OCI-LY1 (cell line): ENCODE data around the gene PSMD5.

Experiments
- H2AFZ ChIP-seq: fragments of 200-600 bp; sonication (generic), shearing (Covaris generic); 2 replicates; pipeline ENCODE4 v1.6.0; 2014; ENCODE audit warnings: antibody characterized with exemption, mild to moderate bottlenecking, low read length
- H3F3A ChIP-seq: fragments of 200-600 bp; sonication (generic), shearing (Covaris generic); 2 replicates; pipeline ENCODE4 v1.6.0; 2014; ENCODE audit warnings: mild to moderate bottlenecking, antibody characterized with exemption, low read length, moderate library complexity; ENCODE audit not compliant: insufficient read depth
- H3K27ac ChIP-seq: fragments of 200-600 bp; sonication (generic); 2 replicates; pipeline ENCODE4 v1.5.1; 2014; ENCODE audit warnings: low read length, mixed run types, mild to moderate bottlenecking, low read depth; ENCODE audit not compliant: poor library complexity, severe bottlenecking
- H3K27me3 ChIP-seq: fragments of 200-600 bp; sonication (generic); 2 replicates; pipeline ENCODE4 v1.6.0; 2014; ENCODE audit warnings: antibody characterized with exemption, mild to moderate bottlenecking, low read length, moderate library complexity; ENCODE audit not compliant: insufficient read depth
- H3K36me3 ChIP-seq: fragments of 200-600 bp; sonication (generic); 2 replicates; pipeline ENCODE4 v1.6.1; 2014; ENCODE audit warnings: mild to moderate bottlenecking, antibody characterized with exemption, low read length, moderate library complexity, mixed read lengths; ENCODE audit not compliant: insufficient read depth
- H3K4me1 ChIP-seq: fragments of 200-600 bp; sonication (generic); 2 replicates; pipeline ENCODE4 v1.5.1; 2014; ENCODE audit warnings: mild to moderate bottlenecking, low read length, moderate library complexity; ENCODE audit not compliant: insufficient read depth, severe bottlenecking
- H3K4me2 ChIP-seq: fragments of 200-600 bp; sonication (generic), shearing (Covaris generic); 2 replicates; pipeline ENCODE4 v1.6.1; 2014; ENCODE audit warnings: low read length
- H3K4me3 ChIP-seq: fragments of 200-600 bp; sonication (generic); 2 replicates; pipeline ENCODE4 v1.5.1; 2014; ENCODE audit warnings: low read length, low read depth, mild to moderate bottlenecking, mixed read lengths; ENCODE audit not compliant: poor library complexity, severe bottlenecking
- H3K79me2 ChIP-seq: fragments of 200-600 bp; shearing (Covaris generic); 2 replicates; pipeline ENCODE4 v1.6.1; 2016; ENCODE audit warnings: mixed run types, low read length, mixed read lengths; ENCODE audit not compliant: insufficient read depth
- H3K9ac ChIP-seq: fragments of 200-600 bp; sonication (generic), shearing (Covaris generic); 2 replicates; pipeline ENCODE4 v1.6.1; 2014; ENCODE audit warnings: mild to moderate bottlenecking, low read length, mixed read lengths
- H3K9me2 ChIP-seq: fragments of 200-600 bp; sonication (generic), shearing (Covaris generic); 2 replicates; pipeline ENCODE4 v1.6.1; 2014; ENCODE audit warnings: low read depth, mild to moderate bottlenecking, low read length, mixed read lengths
- H3K9me3 ChIP-seq: fragments of 200-600 bp; shearing (Covaris generic); 2 replicates; pipeline ENCODE4 v1.6.1; 2014; ENCODE audit warnings: low read length, mixed read lengths
- H4K20me1 ChIP-seq: fragments of 200-600 bp; sonication (generic), shearing (Covaris generic); 2 replicates; pipeline ENCODE4 v1.6.0; 2016; ENCODE audit warnings: mild to moderate bottlenecking, low read length; ENCODE audit not compliant: insufficient read depth
- EZH2 ChIP-seq: fragments of 200-600 bp; sonication (generic), shearing (Covaris generic); IDR thresholded peaks from 2 replicates; pipeline ENCODE4 v1.8.0; 2017; ENCODE audit warnings: borderline replicate concordance, mixed run types, mild to moderate bottlenecking, antibody characterized with exemption, low read length, moderate library complexity, mixed read lengths
- TF ChIP-seq, protein P1 (sequence below): fragments of 200-600 bp; sonication (generic), shearing (Covaris generic); IDR thresholded peaks from 2 replicates; pipeline ENCODE4 v1.5.1; 2017; ENCODE audit warnings: mild to moderate bottlenecking, antibody characterized with exemption, low read length, moderate library complexity, mixed read lengths

The PSMD5 gene

DNA sequence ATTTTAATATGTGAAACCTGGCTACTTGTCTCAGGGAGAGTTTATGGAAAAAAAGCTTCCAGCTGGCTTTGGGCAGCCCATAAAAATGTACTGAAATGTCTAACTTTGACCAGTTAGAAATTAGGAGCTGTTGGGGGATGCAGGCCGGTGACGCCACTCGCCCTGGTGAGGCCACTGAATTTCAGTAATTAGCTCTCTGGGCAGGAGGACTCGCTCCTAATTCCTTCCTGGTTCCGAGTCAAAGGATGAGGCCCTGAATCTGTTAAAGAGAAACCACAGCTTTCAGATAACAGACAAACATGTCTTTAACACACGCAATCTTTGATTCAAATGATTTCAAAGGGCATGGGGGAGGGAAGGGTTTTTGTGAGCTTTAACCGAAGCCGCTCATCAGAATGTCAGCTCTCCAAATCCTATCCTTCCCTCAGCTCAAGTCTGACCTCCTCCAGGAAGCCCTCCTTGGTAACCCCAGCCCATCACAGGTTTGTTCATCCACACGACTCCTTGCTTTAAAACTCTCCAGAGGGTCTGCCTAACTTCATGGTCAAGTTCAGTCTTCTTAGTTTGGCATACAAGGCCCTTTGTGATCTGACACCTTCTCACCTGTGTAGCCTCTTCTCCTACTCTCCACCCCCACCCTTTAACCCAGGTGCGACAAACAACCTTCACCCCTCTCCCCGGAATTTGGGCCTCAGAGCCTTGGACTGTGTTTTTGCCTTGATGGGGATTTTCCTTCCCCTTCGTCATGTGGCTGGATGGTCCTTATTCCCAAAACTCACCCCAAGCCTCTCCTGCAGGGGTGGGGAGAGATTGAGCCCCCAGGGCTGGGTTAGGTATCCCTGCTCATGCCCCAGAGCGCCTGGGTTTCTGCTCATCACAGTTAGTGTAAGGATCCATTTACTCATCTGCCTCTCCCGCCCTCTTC lies 47.9 kb upstream of the PSMD5 start:
- Histone ChIP-seq H3K9me3 (no peaks in the 10 kb centered on the region), H3K27ac (peak overlapping the region; percentile 95), H3F3A (no peaks in the 10 kb centered on the region), H3K9me2 (no peaks in the 10 kb centered on the region), H3K79me2 (no peaks in the 10 kb centered on the region), H3K36me3 (no peaks in the 10 kb centered on the region), H3K9ac (peak overlapping the region; percentile 41), H3K4me1 (peaks cover 65% of the 10 kb centered on the region), H3K4me2 (peak overlapping the region; percentile 34), H2AFZ (no peak overlapping the region), H4K20me1 (no peaks in the 10 kb centered on the region), H3K4me3 (no peak overlapping the region), H3K27me3 (no peaks in the 10 kb centered on the region)
- no peak for TF ChIP-seq EZH2
- TF ChIP-seq, protein P1, sequence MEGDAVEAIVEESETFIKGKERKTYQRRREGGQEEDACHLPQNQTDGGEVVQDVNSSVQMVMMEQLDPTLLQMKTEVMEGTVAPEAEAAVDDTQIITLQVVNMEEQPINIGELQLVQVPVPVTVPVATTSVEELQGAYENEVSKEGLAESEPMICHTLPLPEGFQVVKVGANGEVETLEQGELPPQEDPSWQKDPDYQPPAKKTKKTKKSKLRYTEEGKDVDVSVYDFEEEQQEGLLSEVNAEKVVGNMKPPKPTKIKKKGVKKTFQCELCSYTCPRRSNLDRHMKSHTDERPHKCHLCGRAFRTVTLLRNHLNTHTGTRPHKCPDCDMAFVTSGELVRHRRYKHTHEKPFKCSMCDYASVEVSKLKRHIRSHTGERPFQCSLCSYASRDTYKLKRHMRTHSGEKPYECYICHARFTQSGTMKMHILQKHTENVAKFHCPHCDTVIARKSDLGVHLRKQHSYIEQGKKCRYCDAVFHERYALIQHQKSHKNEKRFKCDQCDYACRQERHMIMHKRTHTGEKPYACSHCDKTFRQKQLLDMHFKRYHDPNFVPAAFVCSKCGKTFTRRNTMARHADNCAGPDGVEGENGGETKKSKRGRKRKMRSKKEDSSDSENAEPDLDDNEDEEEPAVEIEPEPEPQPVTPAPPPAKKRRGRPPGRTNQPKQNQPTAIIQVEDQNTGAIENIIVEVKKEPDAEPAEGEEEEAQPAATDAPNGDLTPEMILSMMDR = no peak

DNA sequence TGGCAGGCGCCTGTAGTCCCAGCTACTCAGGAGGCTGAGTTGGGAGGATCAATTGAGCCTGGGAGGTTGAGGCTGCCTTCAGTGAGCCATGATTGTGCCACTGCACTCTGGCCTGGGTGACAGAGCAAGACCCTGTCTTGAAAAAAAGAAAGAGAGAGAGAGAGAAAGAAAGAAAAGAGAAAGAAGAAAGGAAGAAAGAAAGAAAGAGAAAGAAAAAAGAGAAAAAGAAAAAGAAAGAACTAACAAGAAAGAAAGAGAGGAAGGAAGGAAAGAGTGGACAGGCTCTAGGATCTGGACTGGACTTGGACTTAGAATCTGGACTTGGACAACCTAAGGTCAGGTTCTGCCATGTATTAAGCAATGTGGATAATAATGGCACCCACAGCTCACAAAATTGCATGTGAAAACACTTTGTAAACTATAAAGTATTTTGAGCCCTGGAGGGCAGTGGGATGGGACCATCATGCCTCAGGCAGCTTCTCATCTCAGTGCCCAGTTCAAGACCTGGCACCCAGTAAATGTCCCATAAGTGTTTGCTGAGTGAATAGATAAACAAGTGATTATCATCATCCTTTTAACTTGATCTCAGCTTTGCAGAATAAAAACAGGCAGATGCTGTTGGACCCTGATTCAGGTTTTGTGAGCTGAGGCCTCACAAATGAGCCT lies 47.0 kb upstream of the PSMD5 start:
- Histone ChIP-seq H2AFZ (no peak overlapping the region), H3K27ac (peak overlapping the region; percentile 95), H3K36me3 (no peaks in the 10 kb centered on the region), H3K9me2 (no peaks in the 10 kb centered on the region), H3K4me1 (peaks cover 66% of the 10 kb centered on the region), H3F3A (no peaks in the 10 kb centered on the region), H3K79me2 (no peaks in the 10 kb centered on the region), H3K4me3 (no peak overlapping the region), H3K4me2 (peak overlapping the region; percentile 34; the same call in 1 of the 2 replicates), H4K20me1 (no peaks in the 10 kb centered on the region), H3K9me3 (no peaks in the 10 kb centered on the region), H3K9ac (peak overlapping the region; percentile 41), H3K27me3 (no peaks in the 10 kb centered on the region)
- TF ChIP-seq EZH2 = no peak
- TF ChIP-seq, protein P1 = no peak

DNA sequence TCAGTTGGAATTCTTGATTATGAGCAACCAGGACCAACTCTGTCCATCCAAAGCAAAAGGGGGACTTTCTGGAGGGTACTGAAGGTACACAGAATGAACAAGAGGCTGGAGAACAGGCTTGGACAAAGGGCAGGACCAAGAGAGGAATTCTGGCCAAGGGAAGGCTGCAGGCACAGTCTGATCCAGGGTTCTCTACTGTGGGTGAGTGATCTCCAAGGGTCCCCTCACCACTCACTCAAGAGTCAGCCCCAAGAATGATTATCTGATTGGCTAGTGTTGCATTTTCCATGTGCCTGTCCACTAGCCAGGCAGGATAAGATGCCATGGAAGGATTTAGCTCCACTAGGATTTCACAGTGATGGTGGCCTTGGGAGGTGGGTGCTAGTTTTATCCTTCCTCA lies 45.9 kb upstream of the PSMD5 start:
- H3K36me3 ChIP-seq = no peaks in the 10 kb centered on the region
- no peaks in the 10 kb centered on the region for H3K27me3 ChIP-seq
- H3K9me2 ChIP-seq = no peaks in the 10 kb centered on the region
- H3F3A ChIP-seq = no peaks in the 10 kb centered on the region
- H2AFZ ChIP-seq = no peak overlapping the region
- no peaks in the 10 kb centered on the region for H4K20me1 ChIP-seq
- TF ChIP-seq EZH2 = no peak
- TF ChIP-seq, protein P1 = no peak
- H3K9ac ChIP-seq = no peak overlapping the region
- peaks cover 58% of the 10 kb centered on the region for H3K4me1 ChIP-seq
- no peak overlapping the region for H3K4me3 ChIP-seq
- H3K27ac ChIP-seq = no peak overlapping the region
- no peaks in the 10 kb centered on the region for H3K9me3 ChIP-seq
- no peak overlapping the region for H3K4me2 ChIP-seq
- no peaks in the 10 kb centered on the region for H3K79me2 ChIP-seq
